SIG-M5 (cell line): Measurements from ENCODE around the gene PRSS3.
"Not testable (repeated sequence)": the region's sequence is repeated elsewhere in the genome, so short reads cannot be mapped to it uniquely, and the experiment has no call there.

Source experiments
- DNase-seq: peaks from one replicate; lab custom pipeline; 2025; lab: John Stamatoyannopoulos, UW

The PRSS3 gene

DNA sequence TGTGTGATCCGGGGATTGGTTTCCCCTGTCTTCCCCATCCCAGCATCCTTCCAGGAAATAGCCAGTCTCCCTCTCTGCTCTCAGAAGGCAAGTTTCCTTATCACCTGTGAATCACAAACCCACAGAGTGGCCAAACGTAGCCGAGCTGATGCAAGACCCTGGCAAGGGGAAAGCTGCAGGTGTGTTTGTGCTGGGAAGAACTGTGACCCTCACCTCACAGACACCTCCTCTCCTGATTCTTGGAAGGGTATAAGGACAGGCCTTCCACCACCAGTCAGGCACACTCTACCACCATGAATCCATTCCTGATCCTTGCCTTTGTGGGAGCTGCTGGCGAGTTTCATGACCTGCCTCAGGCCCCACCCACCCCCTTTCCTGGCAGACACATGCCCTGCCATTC is at the start of gene PRSS3:
Gene PRSS3 (plus strand): TSS at position 281 of the 400 bp plus-strand sequence. CDS start 13 bp downstream, at position 294.
- DNase-seq, result no peak

DNA sequence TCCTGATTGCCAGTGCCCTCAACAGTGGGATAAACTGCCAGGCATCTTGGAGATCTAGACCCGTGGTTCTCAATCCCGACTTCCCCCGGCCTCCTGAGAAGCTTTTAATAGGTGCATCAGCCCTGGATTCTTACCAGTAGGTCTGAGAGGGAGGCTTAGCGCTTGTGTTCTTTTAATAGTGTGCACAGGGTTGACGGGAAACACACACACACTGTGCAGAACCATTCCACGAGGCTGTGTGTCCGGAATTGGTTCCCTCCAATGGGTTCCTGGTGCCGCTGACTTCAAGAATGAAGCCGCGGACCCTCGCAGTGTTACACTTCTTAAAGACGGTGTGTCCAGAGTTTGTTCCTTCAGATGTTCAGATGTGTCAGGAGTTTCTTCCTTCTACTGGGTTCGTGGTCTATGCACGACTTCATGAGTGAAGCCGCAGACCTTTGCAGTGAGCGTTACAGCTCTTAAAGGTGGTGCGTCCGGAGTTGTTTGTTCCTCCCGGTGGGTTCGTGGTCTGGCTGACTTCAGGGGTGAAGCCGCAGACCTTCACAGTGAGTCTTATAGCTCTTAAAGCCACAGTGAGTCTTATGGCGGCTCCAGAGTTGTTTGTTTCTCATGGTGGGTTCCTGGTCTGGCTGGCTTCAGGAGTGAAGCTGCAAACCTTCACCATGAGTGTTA is 46.6 kb upstream of the PRSS3 start:
- DNase-seq, result no peak

DNA sequence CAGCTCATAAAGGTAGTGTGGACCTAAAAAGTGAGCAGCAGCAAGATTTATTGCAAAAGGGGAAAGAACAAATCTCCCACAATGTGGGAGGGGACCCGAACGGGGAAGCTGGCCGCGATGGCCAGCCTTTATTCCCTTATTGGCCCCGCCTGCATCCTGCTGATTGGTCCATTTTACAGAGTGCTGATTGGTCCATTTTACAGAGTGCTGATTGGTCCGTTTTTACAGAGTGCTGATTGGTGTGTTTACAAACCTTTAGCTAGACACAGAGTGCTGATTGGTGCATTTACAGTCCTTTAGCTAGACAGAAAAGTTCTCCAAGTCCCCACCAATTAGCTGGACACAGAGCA is 46.1 kb upstream of the PRSS3 start:
- not testable (repeated sequence) for DNase-seq

GRCh38 chr9:33750307-33750838 is 45.0 kb upstream of the PRSS3 start:
- no peak for DNase-seq

- DNase-seq, result no peak
These were observed 44.5 kb upstream of the PRSS3 start for GRCh38 chr9:33750839-33751339.

DNA sequence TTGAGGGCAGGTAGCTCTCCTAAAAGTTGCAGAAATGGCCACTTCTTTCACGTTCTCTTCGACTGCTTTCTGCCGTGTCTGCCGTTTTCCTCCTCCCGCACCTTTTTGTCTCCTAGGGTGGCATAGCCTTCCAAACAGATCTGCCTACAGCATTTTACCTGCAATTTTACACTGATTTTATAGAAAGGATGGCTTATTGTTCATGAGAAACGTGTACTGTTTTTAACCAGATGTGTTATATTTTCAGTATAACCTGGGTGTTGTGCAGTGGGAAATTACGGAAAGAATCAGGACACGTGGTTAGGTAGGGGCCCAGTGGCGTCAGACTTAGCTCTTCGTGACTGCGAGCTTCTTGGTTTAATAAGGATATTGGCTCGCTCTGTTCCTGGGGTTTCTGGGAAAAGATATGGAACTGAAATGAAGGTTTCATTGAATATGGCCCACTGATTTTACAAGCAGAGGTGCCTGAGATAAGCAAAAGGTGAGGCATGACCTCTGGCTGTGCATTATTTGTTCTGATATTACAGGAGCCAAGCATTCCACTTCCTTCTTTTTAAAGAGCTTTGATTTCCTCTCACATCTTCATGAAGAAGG is 43.7 kb upstream of the PRSS3 start:
- no peak for DNase-seq

DNA sequence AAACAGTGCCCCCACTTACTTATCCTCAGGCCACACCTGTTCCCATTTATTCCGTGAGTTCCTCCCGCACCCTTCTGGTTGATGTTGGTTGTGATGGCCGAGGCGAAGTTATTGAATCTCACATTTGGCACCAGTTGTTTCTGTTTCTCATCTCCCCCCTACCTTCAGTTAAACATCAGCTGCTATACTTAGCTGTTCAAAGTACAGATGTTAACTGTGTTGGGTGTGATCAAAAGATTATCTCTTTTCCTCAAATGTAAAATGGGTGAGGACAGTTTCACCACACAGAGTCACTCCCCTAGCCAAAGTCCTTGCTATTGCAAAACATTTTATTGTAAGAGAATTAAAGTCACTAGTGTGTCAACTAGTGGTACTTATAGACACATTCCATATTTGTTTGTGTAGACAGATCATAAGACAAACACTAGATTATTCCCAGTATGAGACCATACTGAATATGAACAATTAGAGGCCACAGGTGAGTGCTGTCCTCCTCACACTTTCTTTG is 43.2 kb upstream of the PRSS3 start:
- DNase-seq, result no peak

- DNase-seq, result not testable (repeated sequence)
These were observed 42.6 kb upstream of the PRSS3 start for GRCh38 chr9:33752789-33753188.

- peak; percentile 57 for DNase-seq
These were observed 35.7 kb upstream of the PRSS3 start for GRCh38 chr9:33759648-33760047.

DNA sequence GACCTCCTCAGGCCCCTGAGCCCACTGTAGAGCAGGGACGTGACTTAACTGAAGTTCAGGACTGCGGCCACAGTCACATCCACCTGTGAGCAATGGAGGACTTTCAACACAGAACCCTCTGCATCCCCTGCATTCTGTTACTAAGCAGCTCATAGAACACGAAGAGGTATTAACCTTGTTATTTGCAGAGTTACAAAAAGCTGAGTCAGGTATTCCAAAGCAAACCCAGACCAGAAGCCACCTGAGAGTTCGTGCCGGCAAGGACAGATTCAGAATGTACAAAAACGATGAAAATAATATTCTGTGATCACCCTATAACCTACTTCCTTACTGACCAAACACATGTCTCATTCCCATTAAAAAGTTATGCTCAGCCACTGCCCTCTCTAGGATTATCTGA is 33.0 kb upstream of the PRSS3 start:
- DNase-seq, result no peak

DNA sequence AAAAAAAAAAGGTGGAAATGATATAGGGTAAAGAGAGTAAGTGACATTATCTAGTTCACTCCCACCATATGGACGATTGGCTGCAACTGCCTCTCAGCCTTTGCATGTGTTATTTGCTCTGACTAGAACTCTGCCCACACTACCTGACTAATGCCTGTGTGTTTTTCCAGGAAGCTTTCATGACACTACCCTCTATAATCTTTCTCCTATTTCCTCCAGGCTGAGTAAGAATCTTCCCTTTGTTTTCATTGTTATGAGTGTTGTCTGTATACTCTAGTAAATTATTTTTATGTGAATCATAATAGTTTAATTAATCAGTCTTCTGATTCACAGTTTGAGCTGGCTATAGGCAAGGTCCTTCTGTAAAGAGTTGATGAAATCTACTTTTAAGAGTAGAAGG is 31.7 kb upstream of the PRSS3 start:
- DNase-seq, result not testable (repeated sequence)

DNA sequence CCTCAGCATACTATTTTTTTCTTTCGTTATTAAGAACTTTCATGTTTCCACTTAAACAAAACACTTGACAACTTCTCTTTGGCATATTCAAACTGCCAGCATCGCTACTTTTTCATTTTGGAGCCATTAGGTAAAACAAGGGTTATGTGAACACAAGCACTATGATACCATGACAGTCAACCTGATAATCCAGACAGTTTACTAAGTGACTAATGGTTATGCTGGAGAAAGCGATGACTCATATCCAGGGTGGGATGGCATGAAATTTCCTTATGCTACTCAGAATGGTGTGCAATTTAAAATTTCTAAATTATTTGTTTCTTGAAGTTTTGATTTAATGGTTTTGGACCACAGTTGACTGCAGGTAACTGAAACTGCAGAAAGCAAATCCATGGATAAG is 29.9 kb upstream of the PRSS3 start:
- DNase-seq, result no peak

DNA sequence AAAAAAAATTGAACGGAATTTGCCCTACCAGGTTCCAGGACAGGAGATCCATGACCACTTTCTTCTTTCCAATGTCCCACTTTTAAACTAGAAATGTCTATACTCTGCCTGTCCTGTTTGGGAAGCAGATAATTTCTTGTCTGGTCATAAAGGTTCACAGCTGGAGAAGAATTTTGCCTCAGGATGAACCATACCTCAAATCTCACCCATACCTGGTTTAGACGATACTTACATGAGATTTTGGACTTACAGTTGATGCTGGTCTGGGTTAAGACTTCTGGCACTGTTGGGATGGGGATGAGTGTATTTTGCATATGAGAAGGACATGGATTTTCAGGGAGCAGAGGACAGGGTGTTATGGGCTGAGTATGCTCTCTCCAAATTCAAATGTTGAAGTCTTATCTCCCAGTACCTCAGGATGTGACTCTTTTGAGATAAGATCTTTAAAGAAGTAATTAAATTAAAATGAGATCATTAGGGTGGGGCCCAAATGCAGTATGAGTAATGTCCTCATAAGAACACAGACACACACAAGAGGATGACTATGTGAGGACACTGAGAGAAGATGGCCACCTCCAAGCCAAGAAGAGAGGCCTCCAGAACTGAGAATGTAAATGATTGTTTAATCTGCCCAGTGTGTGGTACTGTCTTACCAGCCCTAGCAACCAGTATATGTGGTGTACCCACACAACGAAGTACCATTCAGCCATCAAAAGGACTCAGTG is 25.0 kb upstream of the PRSS3 start:
- not testable (repeated sequence) for DNase-seq

DNA sequence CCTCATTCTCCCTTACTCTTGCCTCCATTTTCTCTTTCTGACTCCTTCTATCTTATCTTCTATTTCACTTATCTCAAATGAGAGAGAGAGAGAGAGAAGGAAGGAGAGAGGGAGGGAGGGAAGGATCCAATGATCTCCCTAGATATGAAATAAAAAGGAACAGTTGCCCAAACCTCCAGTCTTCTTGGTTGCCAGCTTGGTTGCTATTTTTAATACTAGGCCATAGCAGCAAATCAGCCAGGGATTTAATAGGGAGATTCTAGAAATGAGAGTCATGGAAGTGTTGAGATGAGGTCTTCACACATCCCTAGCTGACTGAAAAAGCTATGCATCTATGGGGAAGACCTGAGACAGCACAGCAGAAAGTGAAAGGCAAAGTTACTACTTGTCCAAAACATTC is 22.2 kb upstream of the PRSS3 start:
- DNase-seq, result not testable (repeated sequence)

DNA sequence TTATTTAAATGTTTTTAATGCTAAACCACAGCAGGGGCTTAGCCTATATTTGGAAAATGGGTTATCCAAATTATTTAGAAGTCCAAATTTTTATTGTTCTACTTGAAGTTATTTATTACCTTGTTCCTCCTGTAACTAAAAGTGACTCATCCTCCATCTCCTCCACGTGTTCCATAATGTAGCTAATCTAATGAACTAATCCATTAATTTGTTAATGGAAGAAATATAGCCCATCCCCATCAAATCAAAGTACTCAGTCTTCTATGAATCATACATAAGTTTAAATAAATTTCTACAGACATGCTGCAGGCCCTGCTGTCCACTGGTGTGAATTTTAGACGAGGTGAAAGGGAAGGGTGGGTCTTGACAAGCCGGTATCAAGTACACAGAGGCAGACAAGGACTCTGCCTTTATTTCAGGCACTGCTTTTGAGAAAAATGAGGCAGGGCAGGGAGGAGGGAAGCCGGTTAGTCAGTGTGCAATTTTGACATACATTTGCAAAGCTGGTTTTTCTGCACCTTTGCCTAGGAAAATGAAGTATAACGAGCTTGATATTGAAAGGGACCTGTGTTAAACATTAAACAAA is 21.2 kb upstream of the PRSS3 start:
- not testable (repeated sequence) for DNase-seq

DNA sequence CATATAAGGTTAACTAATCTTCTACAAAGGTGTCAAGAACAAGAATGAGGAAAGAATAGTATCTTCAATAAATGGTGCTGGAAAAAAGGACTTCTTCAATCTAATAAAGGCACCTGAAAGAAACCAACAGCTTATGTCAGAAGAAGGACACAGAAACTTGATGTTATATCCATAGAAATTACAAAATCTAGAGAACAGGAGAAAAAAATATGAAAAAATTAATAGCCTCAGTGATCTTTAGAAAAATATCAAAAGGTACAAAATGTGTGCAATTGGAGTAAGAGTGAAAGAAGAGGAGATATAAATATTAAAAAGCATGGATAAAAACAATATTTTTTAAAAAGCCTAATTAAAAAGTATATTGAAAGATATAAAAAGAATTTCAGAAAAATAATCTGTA is 18.8 kb upstream of the PRSS3 start:
- DNase-seq, result no peak

DNA sequence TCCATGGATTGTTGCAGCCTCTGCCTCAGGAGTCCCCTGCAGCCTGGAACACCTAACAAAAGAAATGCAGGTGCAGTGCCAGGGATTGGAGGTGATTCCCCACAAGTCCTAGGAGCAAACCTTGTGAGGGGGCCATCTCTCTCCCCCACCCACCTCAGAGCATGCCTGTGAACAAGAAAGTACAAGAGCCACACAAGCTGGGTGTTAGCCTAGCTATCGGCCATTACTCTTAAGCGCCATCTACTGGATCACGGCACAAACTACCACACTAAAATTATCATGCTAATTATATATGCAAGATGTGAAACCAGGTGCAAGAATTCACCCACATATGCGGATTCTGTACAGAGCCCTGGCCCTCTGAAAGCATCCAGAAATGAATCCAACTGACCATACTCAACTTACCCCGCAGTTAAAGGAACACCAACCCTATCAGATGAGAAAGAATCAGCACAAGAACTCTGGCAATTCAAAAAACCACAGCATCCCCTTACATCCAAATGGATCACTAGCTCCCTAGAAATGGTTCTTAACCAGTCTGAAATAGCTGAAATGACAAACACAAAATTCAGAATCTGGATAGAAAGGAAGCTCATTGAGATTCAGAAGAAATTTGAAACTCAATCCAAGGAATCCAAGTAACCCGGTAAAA is 16.5 kb upstream of the PRSS3 start:
- no peak for DNase-seq

GRCh38 chr9:33780276-33780675 is 15.1 kb upstream of the PRSS3 start:
- no peak for DNase-seq

DNA sequence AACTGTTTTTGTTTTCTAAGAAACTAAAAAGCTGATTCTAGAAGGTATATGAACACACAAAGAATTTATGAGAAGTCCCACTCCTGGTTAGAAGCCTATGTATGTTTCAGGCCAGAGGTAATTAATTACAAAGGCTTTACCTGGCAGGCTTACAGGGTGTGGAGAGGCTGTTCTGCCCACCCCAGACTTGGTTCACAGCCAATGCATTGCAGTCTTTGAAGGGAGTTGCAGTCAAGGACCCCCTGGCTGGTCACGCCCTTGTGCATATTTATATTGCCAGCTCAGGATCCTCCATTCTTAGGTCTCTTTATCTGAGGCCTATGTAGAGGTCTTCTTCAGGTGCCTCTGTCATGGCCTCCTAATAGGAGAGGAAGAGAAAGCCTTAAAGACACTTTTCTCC is 13.6 kb upstream of the PRSS3 start:
- no peak for DNase-seq

DNA sequence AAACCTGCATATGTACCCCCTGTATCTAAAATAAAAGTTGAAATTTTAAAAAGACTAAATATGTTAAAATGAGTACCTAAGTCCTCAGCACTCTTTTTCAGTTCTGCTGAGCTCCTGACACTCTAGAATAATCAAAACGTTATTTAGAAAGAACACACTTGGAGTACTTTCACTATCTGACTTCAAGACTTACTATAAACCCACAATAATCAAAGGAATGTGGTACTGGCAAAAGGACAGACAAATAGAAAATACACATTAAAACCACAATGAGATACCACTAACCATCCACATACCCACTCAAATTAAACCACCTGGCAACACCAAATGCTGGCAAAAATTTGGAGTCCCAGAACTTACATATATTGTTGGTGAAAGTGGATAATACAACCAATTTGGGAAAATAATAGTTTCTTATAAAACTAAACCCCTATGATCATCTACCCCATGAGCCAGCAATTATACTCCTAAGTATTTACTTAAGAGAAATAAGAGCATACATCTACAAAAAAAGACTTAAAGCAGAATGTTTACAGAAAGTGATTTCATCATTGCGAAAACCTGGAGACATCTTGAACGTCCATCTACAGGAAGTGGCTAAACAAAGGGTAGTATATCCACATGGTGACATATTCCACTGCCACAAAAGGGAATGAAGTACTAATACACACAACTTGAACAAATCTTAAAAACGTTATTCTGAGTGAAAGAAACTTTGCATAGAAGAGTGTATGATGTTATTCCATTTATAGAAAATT is 12.8 kb upstream of the PRSS3 start:
- no peak for DNase-seq

GRCh38 chr9:33785914-33786313 is 9.4 kb upstream of the PRSS3 start:
- DNase-seq, result no peak
